ENCODE results near the gene LRP6. TPM values are rescaled to one million over a fixed set of nuclear protein-coding genes. Genes with fewer than 3 reads are reported as not detected.

The LRP6 gene
- total RNA-seq, 4 donors from 2014 or later: 15.1 to 25.9 (median 22.0) TPM

DNA sequence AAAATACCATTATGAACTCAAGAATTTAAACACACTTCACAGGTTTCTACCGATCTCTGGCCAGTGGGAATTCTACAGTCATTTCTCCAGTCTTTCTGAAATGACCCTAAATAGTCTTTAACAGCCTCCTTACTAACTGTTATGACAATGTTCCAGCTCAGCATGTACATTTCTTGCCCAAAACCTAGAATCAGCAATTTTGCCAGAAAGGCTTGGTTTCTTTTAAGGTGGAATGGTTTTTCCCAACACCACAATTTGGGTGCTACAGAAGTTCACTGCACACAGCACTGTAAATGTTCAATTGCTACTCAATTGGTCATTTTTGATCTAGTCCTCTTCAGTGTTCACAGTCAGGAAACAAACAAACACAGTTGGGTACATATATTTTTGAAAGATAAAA, 69.7 kb downstream of the LRP6 start:
- ATAC-seq (ENCODE audit: low FRiP score) (no peak), DNase-seq (ENCODE audit: low spot score) (no peak)
- TF ChIP-seq, protein P1, sequence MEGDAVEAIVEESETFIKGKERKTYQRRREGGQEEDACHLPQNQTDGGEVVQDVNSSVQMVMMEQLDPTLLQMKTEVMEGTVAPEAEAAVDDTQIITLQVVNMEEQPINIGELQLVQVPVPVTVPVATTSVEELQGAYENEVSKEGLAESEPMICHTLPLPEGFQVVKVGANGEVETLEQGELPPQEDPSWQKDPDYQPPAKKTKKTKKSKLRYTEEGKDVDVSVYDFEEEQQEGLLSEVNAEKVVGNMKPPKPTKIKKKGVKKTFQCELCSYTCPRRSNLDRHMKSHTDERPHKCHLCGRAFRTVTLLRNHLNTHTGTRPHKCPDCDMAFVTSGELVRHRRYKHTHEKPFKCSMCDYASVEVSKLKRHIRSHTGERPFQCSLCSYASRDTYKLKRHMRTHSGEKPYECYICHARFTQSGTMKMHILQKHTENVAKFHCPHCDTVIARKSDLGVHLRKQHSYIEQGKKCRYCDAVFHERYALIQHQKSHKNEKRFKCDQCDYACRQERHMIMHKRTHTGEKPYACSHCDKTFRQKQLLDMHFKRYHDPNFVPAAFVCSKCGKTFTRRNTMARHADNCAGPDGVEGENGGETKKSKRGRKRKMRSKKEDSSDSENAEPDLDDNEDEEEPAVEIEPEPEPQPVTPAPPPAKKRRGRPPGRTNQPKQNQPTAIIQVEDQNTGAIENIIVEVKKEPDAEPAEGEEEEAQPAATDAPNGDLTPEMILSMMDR (IDR thresholded peaks at IDR 0.05): no peak

DNA sequence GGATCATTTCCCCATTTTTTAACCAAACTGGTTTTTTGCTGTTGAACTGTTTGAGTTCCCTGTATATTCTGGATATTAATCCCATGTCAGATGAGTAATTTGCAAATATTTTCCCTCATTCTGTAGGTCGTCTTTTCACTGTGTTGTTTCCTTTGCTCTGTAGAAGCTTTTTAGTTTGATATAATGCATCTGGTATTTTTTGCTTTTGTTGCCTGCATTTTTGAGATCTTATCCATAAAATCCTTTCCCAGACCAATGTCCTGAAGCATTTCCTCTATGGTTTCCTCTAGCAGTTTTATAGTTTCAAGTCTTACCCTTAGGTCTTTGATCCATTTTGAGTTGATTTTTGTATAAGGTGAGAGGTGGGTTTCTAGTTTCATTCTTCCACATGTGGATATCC, 71.3 kb downstream of the LRP6 start:
- DNase-seq (ENCODE audit: low spot score) (no peak), ATAC-seq (ENCODE audit: low FRiP score) (no peak)
- TF ChIP-seq, protein P1 (IDR thresholded peaks at IDR 0.05): no peak

DNA sequence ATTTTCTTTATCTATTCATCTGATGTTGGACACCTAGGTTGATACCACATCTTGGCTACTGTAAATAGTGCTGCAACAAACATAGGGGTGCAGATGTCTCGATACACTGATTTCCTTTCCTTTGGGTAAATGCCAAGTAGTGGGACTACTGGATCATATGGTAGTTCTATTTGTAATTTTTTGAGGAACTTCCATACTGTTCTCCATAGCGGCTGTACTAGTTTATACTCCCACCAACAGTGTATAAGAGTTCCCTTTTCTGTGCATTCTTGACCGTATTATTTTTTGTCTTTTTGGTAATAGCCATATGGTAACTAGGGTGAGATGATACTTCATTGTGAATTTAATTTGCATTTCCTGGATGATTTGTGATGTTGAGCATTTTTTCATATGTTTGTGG, 71.8 kb downstream of the LRP6 start:
- TF ChIP-seq, protein P1 (IDR thresholded peaks at IDR 0.05): no peak
- no peak for DNase-seq (ENCODE audit: low spot score)
- ATAC-seq (ENCODE audit: low FRiP score): no peak

DNA sequence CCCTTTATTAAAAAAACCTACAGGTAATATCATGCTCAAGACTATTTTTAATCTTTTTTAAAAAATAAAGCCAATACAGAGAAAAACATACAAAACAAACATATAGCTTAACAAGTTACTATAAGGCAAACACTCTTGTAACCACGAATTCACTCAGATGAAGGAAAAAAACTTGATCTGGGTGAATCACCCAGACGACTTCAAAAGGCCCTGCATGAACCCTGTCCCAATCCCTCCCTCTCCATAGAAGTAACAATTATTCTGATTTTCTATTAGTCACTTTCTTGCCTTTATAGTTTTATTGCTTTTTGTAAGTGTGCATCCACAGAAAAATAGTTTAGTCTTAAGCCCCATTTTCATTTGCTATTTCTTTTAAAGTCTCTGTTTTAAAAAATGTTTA, 72.6 kb downstream of the LRP6 start:
- TF ChIP-seq, protein P1 (IDR thresholded peaks at IDR 0.05): no peak
- DNase-seq (ENCODE audit: low spot score) (no peak), ATAC-seq (ENCODE audit: low FRiP score) (no peak)

DNA sequence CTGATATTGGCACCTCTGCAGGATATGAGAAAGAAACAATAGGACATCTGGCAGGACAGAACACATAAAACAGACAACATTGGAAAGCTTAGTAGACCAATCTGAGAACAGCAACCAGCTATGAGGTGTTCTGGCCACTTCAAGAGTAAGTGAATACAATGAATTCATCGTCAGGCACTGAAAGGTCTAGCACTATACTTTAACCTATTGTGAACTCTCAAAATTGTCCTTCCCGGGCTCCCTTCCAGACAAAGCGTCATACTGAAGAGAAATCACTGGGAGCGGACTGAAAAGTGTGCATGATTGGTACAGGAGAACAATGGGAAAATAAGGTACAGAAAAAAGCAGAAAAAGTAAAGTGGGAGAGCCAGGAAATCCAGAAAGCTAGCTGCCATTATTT, 75.8 kb downstream of the LRP6 start:
- no peak for ATAC-seq (ENCODE audit: low FRiP score)
- TF ChIP-seq, protein P1 (IDR thresholded peaks at IDR 0.05): no peak

DNA sequence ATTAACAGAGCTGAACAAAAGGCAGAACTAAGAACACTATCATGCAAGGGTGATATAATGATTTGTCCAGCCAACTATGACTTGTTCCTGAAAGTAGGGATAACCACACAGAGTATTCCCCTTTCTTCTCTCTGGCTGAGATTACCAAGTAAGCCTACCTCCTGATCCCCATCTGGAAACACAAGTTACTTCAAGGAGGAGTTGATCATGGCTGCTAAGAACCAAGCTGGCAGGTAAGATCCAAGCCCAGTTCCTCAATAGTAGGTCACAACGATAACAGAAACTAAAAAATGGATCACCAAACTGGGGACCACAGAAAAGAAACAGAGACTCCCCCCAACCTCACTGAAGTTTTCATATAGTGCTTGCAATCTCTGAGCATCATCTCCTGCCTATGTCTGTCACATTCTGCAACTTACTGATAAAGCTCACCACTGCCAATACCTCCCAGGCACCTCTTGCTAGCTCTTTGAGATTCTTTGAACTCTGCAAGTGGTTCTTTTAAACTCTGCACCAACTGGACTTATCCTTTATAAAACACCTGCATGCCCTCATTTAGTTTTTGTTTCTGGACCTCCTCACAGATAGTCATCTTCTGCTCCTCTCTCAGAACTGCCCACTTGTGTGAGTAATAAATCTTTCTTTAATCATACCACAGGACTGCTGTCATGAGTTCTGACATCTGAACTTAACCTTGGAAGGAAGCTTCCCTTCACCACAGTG, 76.6 kb downstream of the LRP6 start:
- TF ChIP-seq, protein P1 (IDR thresholded peaks at IDR 0.05): no peak
- DNase-seq (ENCODE audit: low spot score) (no peak), ATAC-seq (ENCODE audit: low FRiP score) (no peak)

More for the DNA sequence above, 75.8 kb downstream of the LRP6 start:
- no peak for DNase-seq (ENCODE audit: low spot score)

DNA sequence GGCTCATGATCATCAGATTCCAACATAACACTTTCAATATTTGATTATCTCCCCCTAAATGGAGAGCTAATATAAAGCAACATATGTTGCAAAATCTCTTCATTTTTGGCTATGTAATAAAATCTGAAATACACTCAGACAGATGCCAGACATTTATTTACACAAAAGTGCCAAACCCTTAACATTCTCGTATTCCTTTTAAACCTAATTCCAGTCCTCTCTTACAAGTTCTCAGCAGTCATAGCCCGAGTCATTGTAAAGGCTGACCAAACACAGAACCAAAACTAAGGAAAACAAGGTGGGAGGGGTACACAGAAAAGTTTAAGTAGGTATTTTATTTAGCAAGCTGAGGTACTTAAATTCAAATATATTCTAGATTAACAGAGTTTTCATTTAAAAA, 81.4 kb downstream of the LRP6 start:
- no peak for DNase-seq (ENCODE audit: low spot score)
- TF ChIP-seq, protein P1 (IDR thresholded peaks at IDR 0.05): no peak
- no peak for ATAC-seq (ENCODE audit: low FRiP score)
